Bone marrow (tissue), 2 donors: Measurements from ENCODE around the gene PSPN.
"Not testable (repeated sequence)": the region's sequence is repeated elsewhere in the genome, so short reads cannot be mapped to it uniquely, and the experiment has no call there.

Experiments used
- DNase-seq, 2 donors: peaks; one replicate each; lab custom pipeline; 2025; lab: John Stamatoyannopoulos, UW

Gene PSPN

GRCh38 chr19:6373096-6373812 is 2.5 kb downstream of the PSPN start:
- DNase-seq = peak; percentile 96 to 99

GRCh38 chr19:6372594-6373095 is 3.1 kb downstream of the PSPN start, which contains the start of gene ALKBH7:
ALKBH7 (plus strand) TSS chr19:6372794; CDS start chr19:6372821, 27 bp downstream.
- peak; percentile 96 to 99 for DNase-seq

- no peak for DNase-seq
These were observed 11.4 kb downstream of the PSPN start for GRCh38 chr19:6364353-6364752.

GRCh38 chr19:6362351-6362801 is 13.4 kb downstream of the PSPN start:
- DNase-seq = no peak

- no peak for DNase-seq
These were observed 13.7 kb downstream of the PSPN start for GRCh38 chr19:6362027-6362350.

GRCh38 chr19:6360857-6361216 is 14.9 kb downstream of the PSPN start:
- not testable (repeated sequence) for DNase-seq

- DNase-seq = not testable (repeated sequence)
These were observed 15.3 kb downstream of the PSPN start for GRCh38 chr19:6360445-6360844.

- DNase-seq = no peak
These were observed 16.0 kb downstream of the PSPN start for GRCh38 chr19:6359568-6360341.

- DNase-seq = no peak
These were observed 17.7 kb downstream of the PSPN start for GRCh38 chr19:6358003-6358402.

GRCh38 chr19:6357174-6357573 is 18.6 kb downstream of the PSPN start:
- no peak for DNase-seq

GRCh38 chr19:6355321-6356040 is 20.3 kb downstream of the PSPN start:
- not testable (repeated sequence) for DNase-seq

GRCh38 chr19:6354098-6354674 is 21.5 kb downstream of the PSPN start:
- DNase-seq = no peak

GRCh38 chr19:6352381-6353165 is 23.2 kb downstream of the PSPN start:
- DNase-seq = no peak

- DNase-seq = no peak
These were observed 25.0 kb downstream of the PSPN start for GRCh38 chr19:6350688-6351087.

GRCh38 chr19:6349271-6349670 is 26.5 kb downstream of the PSPN start:
- DNase-seq = not testable (repeated sequence)

- no peak for DNase-seq
These were observed 32.3 kb downstream of the PSPN start for GRCh38 chr19:6343462-6343861.

- no peak for DNase-seq
These were observed 35.1 kb downstream of the PSPN start for GRCh38 chr19:6340493-6341201.

GRCh38 chr19:6334490-6335285 is 41.0 kb downstream of the PSPN start:
- DNase-seq = no peak

- no peak for DNase-seq
These were observed 42.3 kb downstream of the PSPN start, which contains the start of gene ACER1 for GRCh38 chr19:6333439-6333838. ACER1 (minus strand) TSS chr19:6333612; CDS start chr19:6333551, 61 bp downstream.

- DNase-seq = no peak
These were observed 48.9 kb downstream of the PSPN start for GRCh38 chr19:6326815-6327214.
